Measurements from ENCODE around the gene SYS1.

DNA sequence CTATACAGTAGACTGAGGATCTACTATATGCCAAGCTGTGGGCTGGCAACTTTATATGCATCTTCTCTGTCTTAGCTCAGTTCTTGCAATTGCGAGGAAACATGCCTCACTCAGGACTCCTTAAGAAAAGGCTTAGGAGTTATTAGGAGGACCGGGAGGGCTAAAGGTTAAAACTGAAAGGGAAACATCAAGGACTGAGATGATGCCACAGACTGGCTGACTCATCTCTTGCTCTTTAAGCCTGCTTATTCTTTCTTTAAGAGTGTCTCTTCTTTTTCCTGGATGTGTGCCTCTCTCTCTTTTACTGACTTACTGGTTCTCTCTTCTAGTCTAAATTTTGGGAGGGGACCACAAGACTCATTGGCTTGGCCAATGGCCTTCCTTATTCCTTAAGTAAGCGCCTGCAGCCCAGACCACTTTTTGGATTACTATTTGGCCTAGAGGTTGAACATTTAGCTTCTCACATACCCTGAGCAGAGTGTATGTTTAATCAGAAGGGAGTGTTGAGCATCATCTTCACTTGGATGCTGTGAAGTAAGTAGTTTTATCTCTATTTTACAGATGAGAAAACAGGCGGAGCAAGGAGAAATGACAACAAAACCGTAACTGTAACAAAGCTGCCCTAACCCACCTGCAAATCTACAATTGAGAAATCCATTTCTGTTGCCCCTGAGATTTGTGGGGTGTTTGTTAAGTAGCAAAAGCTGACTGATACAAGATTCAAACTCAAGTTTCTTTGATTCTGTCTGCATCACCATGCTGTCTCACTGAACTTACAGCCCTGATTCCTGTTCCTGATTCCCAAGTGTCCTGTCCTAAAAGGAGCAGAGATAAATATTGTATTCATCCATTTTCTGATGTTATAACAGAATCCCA is 7.5 kb upstream of the SYS1 start:
- TF ChIP-seq, protein P1, sequence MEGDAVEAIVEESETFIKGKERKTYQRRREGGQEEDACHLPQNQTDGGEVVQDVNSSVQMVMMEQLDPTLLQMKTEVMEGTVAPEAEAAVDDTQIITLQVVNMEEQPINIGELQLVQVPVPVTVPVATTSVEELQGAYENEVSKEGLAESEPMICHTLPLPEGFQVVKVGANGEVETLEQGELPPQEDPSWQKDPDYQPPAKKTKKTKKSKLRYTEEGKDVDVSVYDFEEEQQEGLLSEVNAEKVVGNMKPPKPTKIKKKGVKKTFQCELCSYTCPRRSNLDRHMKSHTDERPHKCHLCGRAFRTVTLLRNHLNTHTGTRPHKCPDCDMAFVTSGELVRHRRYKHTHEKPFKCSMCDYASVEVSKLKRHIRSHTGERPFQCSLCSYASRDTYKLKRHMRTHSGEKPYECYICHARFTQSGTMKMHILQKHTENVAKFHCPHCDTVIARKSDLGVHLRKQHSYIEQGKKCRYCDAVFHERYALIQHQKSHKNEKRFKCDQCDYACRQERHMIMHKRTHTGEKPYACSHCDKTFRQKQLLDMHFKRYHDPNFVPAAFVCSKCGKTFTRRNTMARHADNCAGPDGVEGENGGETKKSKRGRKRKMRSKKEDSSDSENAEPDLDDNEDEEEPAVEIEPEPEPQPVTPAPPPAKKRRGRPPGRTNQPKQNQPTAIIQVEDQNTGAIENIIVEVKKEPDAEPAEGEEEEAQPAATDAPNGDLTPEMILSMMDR (conservative IDR thresholded peaks at IDR 0.05; ENCODE audit: low read length), result no peak
- no peak for TF ChIP-seq EZH2phosphoT487 (IDR thresholded peaks at IDR 0.05; ENCODE audit: borderline replicate concordance)

Measured in Loucy (cell line).